KG1 (cell line): Measurements from ENCODE around the gene DUSP18.
"Not testable (repeated sequence)": the region's sequence is repeated elsewhere in the genome, so short reads cannot be mapped to it uniquely, and the experiment has no call there.

ENCODE experiments used
- DNase-seq: peaks from one replicate; lab custom pipeline; 2025; lab: John Stamatoyannopoulos, UW

Gene DUSP18

GRCh38 chr22:30679895-30680690 lies 12.4 kb upstream of the DUSP18 start:
- not testable (repeated sequence) for DNase-seq

DNA sequence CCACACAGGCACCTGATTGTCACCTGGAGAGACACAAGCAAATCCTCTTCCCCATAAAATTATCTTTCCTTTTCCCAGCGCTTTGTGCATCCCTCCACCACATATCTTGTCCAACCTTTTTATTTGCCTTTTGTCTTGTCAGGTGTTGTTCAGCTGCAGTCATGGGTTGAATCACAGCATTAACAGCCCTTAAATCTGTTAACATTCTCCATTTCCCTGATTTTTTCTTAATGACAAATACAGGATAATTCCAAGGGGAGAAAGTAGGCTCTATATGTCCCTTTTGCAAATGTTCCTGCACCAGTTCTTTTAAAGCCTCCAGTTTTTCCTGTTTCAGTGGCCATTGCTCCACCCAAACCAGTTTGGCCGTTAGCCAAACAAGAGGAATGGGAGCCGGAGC lies 8.9 kb upstream of the DUSP18 start:
- not testable (repeated sequence) for DNase-seq

DNA sequence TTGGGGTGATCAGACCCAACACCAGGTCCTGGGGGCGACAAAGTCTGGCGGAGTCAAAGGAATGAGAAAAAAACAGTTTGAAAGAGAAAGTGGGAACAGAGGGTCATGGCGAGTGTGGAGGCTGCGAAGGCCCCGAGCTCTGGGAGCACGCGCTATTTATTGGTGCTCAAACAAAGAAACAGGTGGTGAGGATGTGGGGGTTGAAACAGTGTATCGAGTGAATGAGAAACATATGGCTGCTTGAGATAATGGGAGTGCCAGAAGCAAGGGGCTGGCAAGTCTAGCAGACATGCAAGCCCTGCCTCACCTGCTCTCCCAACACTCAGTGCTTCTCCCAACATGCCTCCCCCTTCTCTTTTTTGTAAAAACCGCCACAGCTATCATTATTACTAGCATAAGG lies 7.8 kb upstream of the DUSP18 start:
- DNase-seq: no peak

DNA sequence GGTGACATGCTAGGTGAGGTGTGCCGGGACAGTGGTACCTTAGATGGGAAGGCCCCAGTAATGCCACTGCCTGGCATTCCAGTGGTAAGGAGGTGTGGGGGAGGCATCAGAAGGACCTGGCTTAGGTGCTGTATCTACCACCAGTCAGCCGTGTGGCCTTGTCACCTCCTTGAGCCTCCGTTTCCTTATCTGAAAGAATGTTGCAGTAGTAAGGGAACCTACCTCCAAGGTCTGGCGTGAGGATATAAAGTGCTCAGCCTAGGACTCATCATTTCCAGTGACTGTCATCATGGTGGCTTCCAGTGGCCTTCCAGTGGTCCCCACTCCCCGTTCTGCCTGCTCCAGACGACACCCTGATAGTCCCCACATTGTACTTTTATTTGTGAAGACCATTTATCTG lies 6.8 kb upstream of the DUSP18 start:
- no peak for DNase-seq

- DNase-seq: no peak
Measured at GRCh38 chr22:30673136-30673535, 5.5 kb upstream of the DUSP18 start.

DNA sequence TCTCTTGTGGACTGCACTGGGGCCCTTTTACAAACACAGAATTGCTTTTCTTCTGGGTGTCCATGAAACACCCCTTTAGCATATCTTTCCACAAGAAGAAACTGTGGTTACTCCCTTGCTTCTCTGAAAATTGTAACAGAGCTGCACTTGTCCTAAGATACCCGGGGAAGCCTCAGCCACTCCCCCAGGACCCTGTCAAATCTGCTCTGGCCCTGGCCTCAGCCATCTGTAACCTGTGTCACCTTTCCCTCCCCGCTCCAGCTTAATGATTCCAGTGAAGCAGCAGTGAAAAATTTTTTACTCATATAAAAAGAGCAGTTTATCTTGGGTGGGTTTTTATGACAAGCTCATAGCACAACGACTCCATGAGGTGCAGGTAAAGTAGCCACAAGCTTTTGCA lies 3.4 kb upstream of the DUSP18 start:
- DNase-seq: no peak

- no peak for DNase-seq
Measured at GRCh38 chr22:30668386-30668710, 673 bp upstream of the DUSP18 start.

- no peak for DNase-seq
Measured at GRCh38 chr22:30667107-30667493, 575 bp downstream of the DUSP18 start.

DNA sequence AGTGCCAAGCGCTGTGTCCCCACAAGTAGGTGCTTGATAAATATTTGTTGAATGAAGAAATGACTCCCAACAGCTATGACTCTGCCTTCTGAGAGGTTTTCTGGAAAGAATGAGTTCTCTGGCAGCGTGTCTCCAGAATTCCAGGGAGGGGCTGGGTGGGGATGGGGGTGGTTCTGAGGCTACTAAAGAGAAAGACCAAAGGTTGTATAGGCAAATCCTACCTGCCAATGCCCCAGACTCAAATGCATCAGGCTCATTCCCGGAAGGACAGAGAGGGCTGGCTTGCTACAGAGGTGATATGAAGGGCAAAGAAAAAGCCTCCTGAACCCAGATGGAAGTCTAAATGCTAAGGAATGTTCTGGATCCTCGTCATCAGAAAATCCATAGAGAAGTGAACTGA lies 1.9 kb downstream of the DUSP18 start:
- no peak for DNase-seq

DNA sequence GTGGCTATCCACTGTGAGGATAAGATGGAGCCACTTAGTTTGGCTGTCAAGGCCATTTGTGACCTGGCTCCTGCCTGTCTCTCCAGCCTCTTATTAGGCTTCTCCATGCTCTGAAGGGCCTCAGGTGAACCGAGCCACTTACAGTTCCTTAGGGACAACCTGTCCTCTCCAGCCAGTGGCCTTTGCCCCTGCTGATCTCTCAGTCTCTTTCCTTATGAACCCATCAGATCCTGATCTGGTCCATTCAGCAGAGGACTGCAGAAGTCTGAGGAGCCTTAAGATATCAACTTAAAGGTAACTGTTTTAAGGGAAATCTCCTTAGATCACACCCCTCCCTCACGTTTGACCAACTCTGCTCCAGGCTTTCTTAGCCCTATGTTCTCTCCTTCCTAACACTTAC lies 2.4 kb downstream of the DUSP18 start:
- DNase-seq: no peak

DNA sequence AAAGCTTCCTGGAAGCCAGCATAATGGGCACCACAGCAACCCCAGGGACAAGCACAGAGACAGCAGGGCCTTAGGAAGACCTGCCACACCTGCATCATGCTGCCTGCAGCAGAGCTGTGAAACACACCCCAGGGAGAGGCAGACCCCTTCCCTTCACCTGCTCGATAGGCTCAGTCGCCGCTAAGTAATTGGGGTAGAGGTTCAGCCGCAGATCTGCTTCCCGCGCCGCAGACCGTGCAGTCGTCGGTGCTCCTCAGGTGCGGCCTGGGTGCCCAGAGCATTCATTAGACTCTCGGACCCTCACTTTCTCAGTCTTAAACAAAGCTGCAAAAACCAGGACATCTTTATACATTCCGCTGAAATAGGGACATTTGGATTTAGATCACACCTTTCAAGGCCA lies 2.9 kb downstream of the DUSP18 start:
- no peak for DNase-seq

DNA sequence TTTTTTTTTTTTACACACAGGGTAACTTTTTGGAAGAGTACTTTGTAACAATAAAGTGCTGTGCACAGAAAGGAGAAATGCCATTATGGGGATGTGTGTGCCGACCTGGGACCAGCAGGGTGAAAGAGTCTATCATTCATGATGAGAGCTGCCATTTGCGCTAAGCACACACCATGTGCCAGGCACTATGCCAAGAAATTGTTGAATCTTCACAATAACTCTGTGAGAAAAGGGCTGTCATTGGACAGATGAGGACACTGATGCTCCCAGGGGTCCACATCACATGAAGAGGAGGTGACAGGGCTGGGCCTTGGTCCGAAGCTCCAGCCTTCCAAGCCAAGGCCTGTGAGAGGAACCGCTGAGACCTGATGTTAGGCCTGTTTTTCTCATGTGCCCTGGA lies 5.6 kb downstream of the DUSP18 start:
- no peak for DNase-seq

GRCh38 chr22:30655532-30655931 lies 12.1 kb downstream of the DUSP18 start:
- DNase-seq: no peak

DNA sequence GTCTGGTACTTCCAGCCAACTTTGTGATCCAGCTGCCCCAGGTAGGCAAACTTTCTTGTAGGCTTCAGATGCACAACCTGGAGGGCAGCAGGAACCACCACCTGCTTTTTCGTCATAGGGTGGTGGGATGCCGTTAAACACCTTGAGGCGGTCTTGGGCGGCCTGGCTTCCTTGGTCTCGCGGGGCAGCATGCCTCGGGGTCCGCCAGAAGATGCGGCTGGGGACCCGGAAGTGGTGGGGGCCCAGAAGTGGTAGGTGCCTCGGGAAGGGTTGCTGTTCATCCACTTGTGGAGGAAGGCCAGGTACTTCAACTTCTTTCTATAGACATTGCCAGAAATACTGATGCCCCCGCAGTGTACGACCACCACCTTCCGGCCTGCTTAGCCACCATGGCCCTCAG lies 13.3 kb downstream of the DUSP18 start:
- no peak for DNase-seq

- no peak for DNase-seq
Measured at GRCh38 chr22:30652852-30653251, 14.8 kb downstream of the DUSP18 start.

DNA sequence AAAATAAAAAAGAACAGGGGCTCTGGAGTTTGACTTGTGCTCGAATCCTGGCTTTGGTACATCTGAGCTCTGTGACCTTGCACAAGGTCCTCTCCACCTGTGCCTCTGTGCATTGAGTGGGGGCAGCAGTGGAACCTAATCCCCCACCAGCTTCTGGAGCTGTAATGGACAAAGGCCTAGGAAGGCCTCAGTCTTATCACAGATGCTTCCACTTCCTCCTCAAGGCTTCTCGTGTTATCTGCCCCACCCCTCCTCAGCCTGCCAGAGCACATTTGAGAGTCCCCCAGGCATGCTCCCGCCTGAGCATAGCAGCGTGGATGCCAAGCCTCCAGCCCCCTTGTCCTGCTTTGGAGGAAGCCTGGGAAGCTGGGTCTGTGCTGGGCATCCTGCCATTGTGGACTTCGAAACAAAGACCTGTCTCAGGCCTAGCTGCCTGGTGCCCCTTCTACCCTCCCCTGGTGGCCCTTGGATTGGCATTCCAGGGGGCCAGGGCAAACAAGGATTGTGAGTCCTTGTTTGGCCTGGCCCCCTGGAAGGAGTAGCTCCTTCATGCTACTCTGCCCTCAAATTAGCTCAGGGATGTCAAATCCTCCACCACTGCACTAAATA lies 17.1 kb downstream of the DUSP18 start:
- no peak for DNase-seq

DNA sequence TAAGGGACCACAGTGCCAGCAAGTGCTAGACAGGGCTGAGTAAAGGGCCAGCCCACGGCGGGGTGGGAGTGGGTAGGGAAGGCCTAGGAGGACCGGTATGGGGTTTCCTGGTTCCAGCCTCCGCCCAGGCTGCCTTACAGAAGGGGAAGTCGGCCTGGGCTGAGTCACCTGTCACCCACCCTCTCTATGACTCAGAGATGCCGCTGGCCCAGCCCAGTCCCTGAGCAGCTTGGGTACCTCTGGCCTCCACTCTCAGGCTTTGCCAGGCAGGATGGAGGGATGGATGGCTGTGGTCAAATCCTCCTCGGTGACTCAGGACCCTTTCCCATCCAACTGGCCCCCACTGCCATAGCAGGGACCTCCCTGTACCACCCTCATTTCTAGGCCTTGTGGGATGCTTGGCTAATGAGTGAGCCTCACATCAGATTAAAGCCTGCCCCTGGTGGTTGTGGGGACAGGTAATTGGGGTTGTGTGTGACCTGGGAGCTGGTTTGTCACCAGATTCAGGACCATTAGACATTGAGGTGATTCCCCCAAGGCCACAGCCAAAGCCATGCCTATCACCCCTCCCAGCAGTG lies 18.2 kb downstream of the DUSP18 start:
- DNase-seq: no peak

GRCh38 chr22:30648825-30649224 lies 18.9 kb downstream of the DUSP18 start:
- DNase-seq: no peak

DNA sequence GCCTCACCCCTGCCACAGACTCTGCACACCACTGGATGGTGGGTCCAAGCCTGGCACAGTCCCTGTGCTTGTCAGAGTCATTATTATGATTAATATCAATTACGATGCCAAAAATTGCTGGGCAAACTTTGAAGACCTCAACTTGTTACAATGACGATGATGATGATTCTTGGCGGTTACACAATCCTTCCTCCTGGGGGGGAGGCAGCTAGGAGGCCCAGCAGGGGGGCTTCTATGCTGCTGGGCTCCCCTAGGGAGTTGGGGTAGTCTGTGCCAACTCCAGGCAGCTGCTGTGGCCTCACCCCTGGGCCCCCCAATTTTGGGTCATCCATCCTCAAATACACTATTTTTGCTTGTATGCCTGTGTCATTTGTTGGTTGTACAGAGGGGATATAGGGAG lies 20.1 kb downstream of the DUSP18 start:
- DNase-seq: no peak

GRCh38 chr22:30646518-30647160 lies 21.0 kb downstream of the DUSP18 start:
- DNase-seq: no peak

DNA sequence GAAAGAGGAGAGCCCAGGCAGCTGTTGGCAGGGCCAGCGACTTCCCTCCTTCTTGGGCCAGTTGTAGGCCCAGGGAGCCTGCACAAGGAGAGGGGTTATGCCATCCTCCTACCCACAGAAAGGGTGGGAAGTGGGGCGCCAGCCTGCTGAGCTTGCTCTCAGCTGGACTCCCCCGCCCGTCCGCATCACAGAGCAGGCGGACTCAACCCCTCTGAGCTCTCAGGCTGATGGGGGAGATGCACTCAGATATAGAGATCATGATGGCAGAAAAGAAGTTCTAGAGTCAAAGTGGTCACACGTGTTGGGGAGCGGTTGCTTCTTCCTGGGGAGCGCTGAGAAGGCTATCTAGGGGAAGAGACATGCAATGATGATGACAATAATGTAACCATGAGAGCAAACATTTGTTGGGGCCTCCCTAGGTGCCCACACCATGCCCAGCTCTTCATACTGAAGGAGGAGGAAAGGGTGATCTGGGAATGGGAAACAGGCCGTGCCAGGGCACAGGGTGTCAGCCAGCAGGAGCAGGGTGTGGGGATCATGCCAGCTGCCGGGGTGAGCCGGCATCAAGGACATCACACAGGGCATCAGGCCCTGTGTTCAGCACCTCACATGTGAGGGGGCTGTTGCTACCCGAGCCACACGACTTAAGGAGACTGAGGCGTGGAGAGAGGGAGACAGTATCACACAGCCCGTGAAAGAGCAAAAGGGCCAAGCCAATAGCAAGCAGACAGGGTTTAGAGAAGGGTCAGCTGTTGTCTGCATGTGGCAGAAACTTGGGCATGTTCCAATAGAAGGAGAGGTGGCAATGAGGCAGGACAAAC lies 24.4 kb downstream of the DUSP18 start:
- DNase-seq: no peak

- DNase-seq: no peak
Measured at GRCh38 chr22:30640839-30641430, 26.7 kb downstream of the DUSP18 start.
